Measurements from ENCODE around the gene STAT3. TPM values are rescaled to one million over a fixed set of nuclear protein-coding genes. Genes with fewer than 3 reads are reported as not detected.

STAT3 gene
- total and polyA plus RNA-seq, 9 of the 15 experiments (the other 6 are each of a cell fraction or from before 2014, with no cell fraction given), result 90.0 to 179 (median 114) TPM

GRCh38 chr17:42290577-42290976 lies 97.7 kb downstream of the STAT3 start (continued):
- TF ChIP-seq BRCA1 (IDR thresholded peaks at IDR 0.05), result no peak
- TF ChIP-seq BRCA1 (CRISPR knock-in tag; IDR thresholded peaks at IDR 0.05), result no peak
- peak; percentile 95 for TF ChIP-seq RBM25 (IDR thresholded peaks at IDR 0.05; ENCODE audit: low read depth, low read length, severe bottlenecking)
- TF ChIP-seq ARHGAP35 (IDR thresholded peaks at IDR 0.05; ENCODE audit: partially characterized antibody), result no peak
- TF ChIP-seq ZNF184 (CRISPR knock-in tag; IDR thresholded peaks at IDR 0.05), result no peak
- TF ChIP-seq STAT5B (CRISPR knock-in tag; IDR thresholded peaks at IDR 0.05), result no peak
- TF ChIP-seq TFE3 (CRISPR knock-in tag; IDR thresholded peaks at IDR 0.05), result no peak
- no peak for TF ChIP-seq ZNF655 (CRISPR knock-in tag; IDR thresholded peaks at IDR 0.05)
- no peak for TF ChIP-seq ZNF79 (CRISPR knock-in tag; IDR thresholded peaks at IDR 0.05; ENCODE audit: low read depth)
- no peak for TF ChIP-seq NCOA2 (IDR thresholded peaks at IDR 0.05; ENCODE audit: partially characterized antibody in 2 of 2)
- TF ChIP-seq CEBPB (tag; IDR thresholded peaks at IDR 0.05), result no peak
- no peak for TF ChIP-seq SMAD1 (IDR thresholded peaks at IDR 0.05; ENCODE audit: low read depth, low read length, partially characterized antibody)
- 0 out of 2 replicates have a peak, but pooled peaks have one; percentile 3 for TF ChIP-seq NCOR1 (IDR thresholded peaks at IDR 0.05)
- no peak for TF ChIP-seq EHMT2 (IDR thresholded peaks at IDR 0.05)
- no peak for TF ChIP-seq MYNN (IDR thresholded peaks at IDR 0.05)
- no peak for TF ChIP-seq MYNN (CRISPR knock-in tag; IDR thresholded peaks at IDR 0.05)
- TF ChIP-seq PHF20 (IDR thresholded peaks at IDR 0.05; ENCODE audit: partially characterized antibody), result peak; percentile 15
- TF ChIP-seq SIN3A (IDR thresholded peaks at IDR 0.05; ENCODE audit: borderline replicate concordance in 2 of 2, control insufficient read depth in 1 of 2, low read depth in 2 of 2, low read length in 2 of 2), result peak in 1 of 2 experiments; percentile 72; a peak in 1 of 4 replicates
- no peak for TF ChIP-seq NR4A1 (CRISPR knock-in tag; IDR thresholded peaks at IDR 0.05)
- peak; percentile 38; the same call in 1 of the 2 replicates for TF ChIP-seq NR4A1 (tag; IDR thresholded peaks at IDR 0.05)
- no peak for TF ChIP-seq ETV6 (IDR thresholded peaks at IDR 0.05; ENCODE audit: borderline replicate concordance in 1 of 2, low read depth in 2 of 2, low read length in 1 of 2)
- no peak for TF ChIP-seq ETV6 (CRISPR knock-in tag; IDR thresholded peaks at IDR 0.05; ENCODE audit: borderline replicate concordance)
- peak; percentile 53 for TF ChIP-seq HDAC2 (IDR thresholded peaks at IDR 0.05)
- TF ChIP-seq ZNF24 (IDR thresholded peaks at IDR 0.05), result 0 out of 2 replicates have a peak, but pooled peaks have one; percentile 16
- no peak for TF ChIP-seq SP1 (CRISPR knock-in tag; IDR thresholded peaks at IDR 0.05)
- peak; percentile 83 to 91 for TF ChIP-seq KDM1A (IDR thresholded peaks at IDR 0.05)
- TF ChIP-seq ID3 (CRISPR knock-in tag; IDR thresholded peaks at IDR 0.05), result no peak
- TF ChIP-seq ID3 (tag; IDR thresholded peaks at IDR 0.05), result no peak
- no peak for TF ChIP-seq PHB (CRISPR knock-in tag; IDR thresholded peaks at IDR 0.05)
- TF ChIP-seq RFX5 (IDR thresholded peaks at IDR 0.05; ENCODE audit: low read depth, low read length), result no peak
- TF ChIP-seq ADNP (tag; IDR thresholded peaks at IDR 0.05), result peak; percentile 87
- TF ChIP-seq DNMT1 (IDR thresholded peaks at IDR 0.05), result no peak
